A673 (cell line): ENCODE data around the gene THBS3. TPM values are rescaled to one million over a fixed set of nuclear protein-coding genes. Genes with fewer than 3 reads are reported as not detected.

ENCODE experiments used
- BruUV-seq: library from RNA; stranded (reverse); fragments of 400-500 nt; replicated peaks from 2 replicates; lab custom pipeline; 2021; lab: Mats Ljungman, UMichigan
- CTCF ChIA-PET: fragments of 300-600 bp; sonication (Branson Sonifier 250); formaldehyde crosslinking; loops from one replicate; lab custom pipeline; 2022; ENCODE audit warnings: antibody characterized with exemption; lab: Charles Lee
- POLR2A ChIA-PET: fragments of 300-600 bp; sonication (Branson Sonifier 250); formaldehyde crosslinking; loops from one replicate; lab custom pipeline; 2022; ENCODE audit warnings: antibody characterized with exemption; ENCODE audit not compliant: low non-redundant PET; lab: Charles Lee
- DNase-seq: peaks from one replicate; pipeline ENCODE4 v3.0.0-alpha.2; 2015; ENCODE audit warnings: low spot score
- H3K27ac ChIP-seq: fragments of 200-600 bp; sonication (generic); 2 replicates; pipeline ENCODE4 v1.5.1; 2016; ENCODE audit warnings: mixed run types, low read depth, mild to moderate bottlenecking, mixed read lengths, antibody characterized with exemption, low read length; ENCODE audit not compliant: poor library complexity, severe bottlenecking
- H3K27me3 ChIP-seq: fragments of 200-600 bp; sonication (generic); replicated peaks from 2 replicates; pipeline ENCODE4 v1.6.1; 2017; ENCODE audit warnings: mixed run types, low read depth, mild to moderate bottlenecking, mixed read lengths, antibody characterized with exemption, low read length; ENCODE audit not compliant: insufficient read depth, poor library complexity
- H3K36me3 ChIP-seq: fragments of 200-600 bp; sonication (generic); 2 replicates; pipeline ENCODE4 v1.6.1; 2016; ENCODE audit warnings: mixed run types, mild to moderate bottlenecking, mixed read lengths, antibody characterized with exemption, low read length; ENCODE audit not compliant: insufficient read depth, poor library complexity, severe bottlenecking
- H3K4me1 ChIP-seq: fragments of 200-600 bp; sonication (generic); 2 replicates; pipeline ENCODE4 v1.6.1; 2017; ENCODE audit warnings: mixed run types, mild to moderate bottlenecking, mixed read lengths, antibody characterized with exemption, low read length; ENCODE audit not compliant: insufficient read depth, poor library complexity, severe bottlenecking
- H3K4me3 ChIP-seq: fragments of 200-600 bp; sonication (generic); 2 replicates; pipeline ENCODE4 v1.5.1; 2016; ENCODE audit warnings: low read depth, mixed run types, mild to moderate bottlenecking, mixed read lengths, low read length; ENCODE audit not compliant: poor library complexity, severe bottlenecking
- H3K9me3 ChIP-seq: fragments of 200-600 bp; sonication (generic); 2 replicates; pipeline ENCODE4 v1.6.1; 2016; ENCODE audit warnings: mixed run types, low read depth, mild to moderate bottlenecking, mixed read lengths, antibody characterized with exemption, low read length; ENCODE audit not compliant: poor library complexity, severe bottlenecking
- CTCF ChIP-seq: fragments of 300-800, 200-600 bp; sonication (generic); conservative IDR thresholded peaks from 2 replicates; pipeline ENCODE4 v1.5.1; 2017; ENCODE audit warnings: low read depth, mild to moderate bottlenecking, antibody characterized with exemption, low read length, moderate library complexity, mixed read lengths
- EZH2 ChIP-seq: fragments of 200-600 bp; sonication (generic); IDR thresholded peaks from 2 replicates; pipeline ENCODE4 v1.6.1; 2017; ENCODE audit warnings: borderline replicate concordance, low read depth, mild to moderate bottlenecking, mixed read lengths, antibody characterized with exemption, low read length; ENCODE audit not compliant: poor library complexity, severe bottlenecking
- intact Hi-C: fragments of 100-400 bp; cut with micrococcal nuclease; formaldehyde crosslinking; loops from one replicate; pipeline ENCODE4 v1.10.0; 2022; ENCODE audit not compliant: unreplicated experiment
- total RNA-seq: library from RNA; stranded (reverse); gene quantifications from 2 replicates; pipeline ENCODE4 v1.2.3, GENCODE V29; 2021

The THBS3 gene
- total RNA-seq, 1 experiment from 2014 or later = 23.2 TPM

GRCh38 chr1:155210314-155211104 is 2.8 kb upstream of the THBS3 start:
- Histone ChIP-seq H3K9me3 (no peaks in the 10 kb centered on the region), H3K27me3 (no peaks in the 10 kb centered on the region), H3K4me1 (peaks cover 16% of the 10 kb centered on the region), H3K27ac (no peak overlapping the region), H3K4me3 (peak overlapping the region; percentile 95), H3K36me3 (no peaks in the 10 kb centered on the region)
- no peak for TF ChIP-seq CTCF
- TF ChIP-seq EZH2 = no peak
- ChIA-PET CTCF (no interaction called here), POLR2A (no interaction called here)
- BruUV-seq = no TSS peak
- intact Hi-C loops = no loop called here
- no peak for DNase-seq

- Histone ChIP-seq H3K9me3 (no peaks in the 10 kb centered on the region), H3K27ac (peak overlapping the region; percentile 93), H3K36me3 (no peaks in the 10 kb centered on the region), H3K4me3 (peak overlapping the region; percentile 95), H3K4me1 (peaks cover 16% of the 10 kb centered on the region), H3K27me3 (no peaks in the 10 kb centered on the region)
- intact Hi-C loops = loop anchor here (5.0 to 10.0 kb wide), 3 partner anchors 33 to 385 kb away; partner anchors contain the start of gene RUSC1
- CTCF ChIA-PET = interaction anchor here (1.0 kb wide), 1 partner anchor 15 kb away, joined by 6 read pairs; no protein-coding TSS in a partner anchor
- TF ChIP-seq EZH2 = no peak
- no peak for TF ChIP-seq CTCF
- DNase-seq = no peak
- BruUV-seq = TSS peak; percentile 87
- POLR2A ChIA-PET = interaction anchor here (0.7 kb wide), 1 partner anchor 18 kb away, joined by 4 read pairs; no protein-coding TSS in a partner anchor
Observed at GRCh38 chr1:155209312-155209721, 1.6 kb upstream of the THBS3 start.

DNA sequence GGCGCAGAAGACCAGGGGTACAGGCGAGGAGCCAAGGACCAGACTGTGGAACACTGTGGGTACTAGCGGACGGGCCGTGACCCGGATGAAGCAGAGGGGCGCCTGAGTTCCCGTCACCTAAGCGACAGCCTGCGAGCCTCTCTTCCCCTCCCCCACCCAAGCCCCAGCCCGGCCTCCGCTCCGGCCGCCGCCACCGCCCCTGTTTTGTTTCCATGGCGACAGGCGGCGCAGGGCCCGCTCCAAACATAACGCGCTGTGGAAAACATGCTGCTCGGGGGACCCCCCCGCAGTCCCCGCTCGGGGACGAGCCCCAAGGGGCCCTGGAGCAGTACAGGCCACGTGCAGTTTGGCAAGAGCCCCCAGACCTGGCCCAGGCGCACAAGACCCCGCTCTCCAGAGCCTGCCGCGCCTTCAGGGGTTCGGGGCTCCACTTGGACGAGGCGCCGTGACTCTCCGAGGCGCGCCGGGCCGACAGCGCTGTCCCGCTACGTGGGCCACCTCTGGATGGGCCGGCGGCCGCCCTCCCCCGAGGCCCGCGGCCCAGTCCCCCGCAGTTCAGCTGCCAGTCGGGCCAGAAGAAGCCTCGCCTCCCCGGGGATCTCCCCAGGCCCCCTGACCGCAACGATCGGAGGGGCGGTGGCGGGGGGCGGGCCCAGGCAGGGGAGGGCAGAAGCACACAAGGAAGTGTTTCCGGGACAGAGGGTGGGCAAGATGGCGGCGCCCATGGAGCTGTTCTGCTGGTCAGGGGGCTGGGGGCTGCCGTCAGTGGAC is 1.0 kb upstream of the THBS3 start, which contains the start of gene MTX1:
MTX1 (plus strand) TSS at position 155 of the 771 bp plus-strand sequence; CDS start at position 265, 110 bp downstream.
- no TSS peak for BruUV-seq
- TF ChIP-seq EZH2 (no peak), CTCF (no peak)
- H3K27me3 ChIP-seq = no peaks in the 10 kb centered on the region
- H3K36me3 ChIP-seq = no peaks in the 10 kb centered on the region
- ChIA-PET CTCF (interaction anchor here (1.0 kb wide), 1 partner anchor 15 kb away, joined by 6 read pairs; no protein-coding TSS in a partner anchor), POLR2A (interaction anchor here (0.5 to 0.7 kb wide), 2 partner anchors 12 to 18 kb away, joined by 3 to 4 read pairs; no protein-coding TSS in a partner anchor)
- peaks cover 16% of the 10 kb centered on the region for H3K4me1 ChIP-seq
- peak within 1 kb of the TSS; percentile 93 for H3K27ac ChIP-seq
- intact Hi-C loops = loop anchor here (5.0 to 10.0 kb wide), 3 partner anchors 34 to 386 kb away; partner anchors contain the start of gene RUSC1
- DNase-seq = peak; percentile 87
- no peaks in the 10 kb centered on the region for H3K9me3 ChIP-seq
- peak within 1 kb of the TSS; percentile 95 for H3K4me3 ChIP-seq
